IMR-90 (cell line): ENCODE data around the gene SPATA13. TPM values are rescaled to one million over a fixed set of nuclear protein-coding genes. Genes with fewer than 3 reads are reported as not detected.

Experiments used
- ATAC-seq: fragments of 200-7000 bp; cut with Tn5 transposase; 2 replicates; pipeline ENCODE4 v1.9.1; 2020; ENCODE audit warnings: low read depth, mild to moderate bottlenecking, moderate library complexity
- BruUV-seq: library from RNA; stranded (reverse); fragments of 400-500 nt; replicated peaks from 2 replicates; lab custom pipeline; 2021; lab: Mats Ljungman, UMichigan
- CTCF ChIA-PET: fragments of 300-600 bp; formaldehyde crosslinking; extraction: SDS; loops from one replicate; lab custom pipeline; 2021; ENCODE audit warnings: antibody characterized with exemption; lab: Yijun Ruan, JAX
- POLR2A ChIA-PET: fragments of 300-600 bp; sonication (Branson Sonifier 250); formaldehyde crosslinking; loops from one replicate; lab custom pipeline; 2022; ENCODE audit warnings: antibody characterized with exemption; ENCODE audit not compliant: unreplicated experiment; lab: Charles Lee
- DNase-seq: peaks from one replicate; pipeline ENCODE4 v3.0.0; 2013
- H2AFZ ChIP-seq: replicated peaks from 2 replicates; pipeline ENCODE3; 2013; ENCODE audit warnings: low read length, mild to moderate bottlenecking; ENCODE audit not compliant: poor library complexity
- H2AK5ac ChIP-seq: 2 replicates; pipeline ENCODE4 v1.6.1; 2013; ENCODE audit warnings: low read depth, low read length, inconsistent platforms
- H2AK9ac ChIP-seq: replicated peaks from 2 replicates; pipeline ENCODE3; 2013; ENCODE audit warnings: mild to moderate bottlenecking, low read depth, low read length, moderate library complexity; ENCODE audit not compliant: poor library complexity
- H2BK120ac ChIP-seq: 2 replicates; pipeline ENCODE4 v1.6.1; 2013; ENCODE audit warnings: low read depth, low read length, inconsistent platforms
- H2BK15ac ChIP-seq: 3 replicates; pipeline ENCODE4 v1.6.1; 2013; ENCODE audit warnings: low read depth, low read length, inconsistent platforms
- H2BK20ac ChIP-seq: 2 replicates; pipeline ENCODE4 v1.6.1; 2013; ENCODE audit warnings: low read depth, mild to moderate bottlenecking, inconsistent platforms, low read length, moderate library complexity
- H2BK5ac ChIP-seq: 2 replicates; pipeline ENCODE4 v1.6.1; 2013; ENCODE audit warnings: mild to moderate bottlenecking, low read depth, low read length, inconsistent platforms; ENCODE audit not compliant: poor library complexity, severe bottlenecking
- H3K14ac ChIP-seq: replicated peaks from 2 replicates; pipeline ENCODE4 v1.6.1; 2013; ENCODE audit warnings: low read depth, low read length, inconsistent platforms
- H3K18ac ChIP-seq: 2 replicates; pipeline ENCODE4 v1.6.1; 2013; ENCODE audit warnings: low read depth, low read length, control low read depth
- H3K23ac ChIP-seq: 2 replicates; pipeline ENCODE4 v1.6.1; 2013; ENCODE audit warnings: low read depth, low read length, inconsistent platforms
- H3K27ac ChIP-seq: 2 replicates; pipeline ENCODE4 v1.5.1; 2013; ENCODE audit warnings: mild to moderate bottlenecking, control low read depth, low read length; ENCODE audit not compliant: insufficient read depth
- H3K27me3 ChIP-seq: 2 replicates; pipeline ENCODE4 v1.6.1; 2013; ENCODE audit warnings: low read length; ENCODE audit not compliant: control insufficient read depth, insufficient read depth
- H3K36me3 ChIP-seq: 2 replicates; pipeline ENCODE4 v1.6.1; 2013; ENCODE audit warnings: low read length, mixed read lengths; ENCODE audit not compliant: control insufficient read depth, insufficient read depth
- H3K4ac ChIP-seq: 2 replicates; pipeline ENCODE4 v1.6.1; 2013; ENCODE audit warnings: low read depth, low read length, inconsistent platforms
- H3K4me1 ChIP-seq: 2 replicates; pipeline ENCODE4 v1.6.1; 2013; ENCODE audit warnings: low read length, mixed read lengths; ENCODE audit not compliant: control insufficient read depth, insufficient read depth
- H3K4me2 ChIP-seq: 2 replicates; pipeline ENCODE4 v1.6.1; 2013; ENCODE audit warnings: low read depth, mild to moderate bottlenecking, control low read depth, low read length, moderate library complexity
- H3K4me3 ChIP-seq: 2 replicates; pipeline ENCODE4 v1.5.1; 2013; ENCODE audit warnings: low read depth, mild to moderate bottlenecking, control low read depth, low read length, moderate library complexity; ENCODE audit not compliant: insufficient read depth
- H3K56ac ChIP-seq: 2 replicates; pipeline ENCODE4 v1.6.1; 2013; ENCODE audit warnings: low read length, inconsistent platforms; ENCODE audit not compliant: insufficient read depth; ENCODE audit errors: extremely low read depth
- H3K79me1 ChIP-seq, 2 experiments: 2 replicates each; pipeline ENCODE4 v1.6.1; 2013; ENCODE audit warnings: low read length in 2 of 2, inconsistent platforms in 1 of 2, low read depth in 1 of 2
- H3K9ac ChIP-seq: 2 replicates; pipeline ENCODE4 v1.6.1; 2013; ENCODE audit warnings: low read depth, low read length, control low read depth
- H3K9me1 ChIP-seq: 2 replicates; pipeline ENCODE4 v1.6.1; 2013; ENCODE audit warnings: low read length, inconsistent platforms; ENCODE audit not compliant: insufficient read depth
- H3K9me3 ChIP-seq: 2 replicates; pipeline ENCODE4 v1.6.1; 2013; ENCODE audit warnings: low read length; ENCODE audit not compliant: control insufficient read depth, insufficient read depth
- H4K20me1 ChIP-seq: 2 replicates; pipeline ENCODE4 v1.6.1; 2013; ENCODE audit warnings: low read length, inconsistent platforms; ENCODE audit not compliant: insufficient read depth
- H4K5ac ChIP-seq: 2 replicates; pipeline ENCODE4 v1.6.1; 2013; ENCODE audit warnings: mild to moderate bottlenecking, low read depth, low read length, control low read depth
- H4K8ac ChIP-seq, 2 experiments: 2 replicates each; pipeline ENCODE4 v1.6.1; 2013; ENCODE audit warnings: low read depth in 2 of 2, low read length in 2 of 2, control low read depth in 1 of 2, inconsistent platforms in 1 of 2
- H4K91ac ChIP-seq: 2 replicates; pipeline ENCODE4 v1.6.1; 2013; ENCODE audit warnings: low read depth, low read length, inconsistent platforms; ENCODE audit not compliant: insufficient read depth
- BHLHE40 ChIP-seq: fragments of 150-350 bp; IDR thresholded peaks from 2 replicates; pipeline ENCODE4 v1.6.1; 2016; ENCODE audit warnings: mild to moderate bottlenecking, low read depth, low read length
- CEBPB ChIP-seq: IDR thresholded peaks from 2 replicates; pipeline ENCODE4 v1.6.1; 2012; ENCODE audit warnings: low read depth, low read length, improper control_type of control experiment
- CHD1 ChIP-seq: IDR thresholded peaks from 2 replicates; pipeline ENCODE4 v1.6.1; 2012; ENCODE audit warnings: low read depth, low read length, improper control_type of control experiment
- CTCF ChIP-seq: conservative IDR thresholded peaks from 2 replicates; pipeline ENCODE4 v1.5.1; 2012; ENCODE audit warnings: mild to moderate bottlenecking, low read depth, low read length, improper control_type of control experiment
- ELK1 ChIP-seq: fragments of 150-350 bp; IDR thresholded peaks from 2 replicates; pipeline ENCODE4 v1.6.1; 2016; ENCODE audit warnings: low read depth, mild to moderate bottlenecking, low read length, moderate library complexity, borderline replicate concordance
- MAFK ChIP-seq: IDR thresholded peaks from 2 replicates; pipeline ENCODE4 v1.6.1; 2012; ENCODE audit warnings: low read depth, low read length, improper control_type of control experiment
- MAZ ChIP-seq: IDR thresholded peaks from 2 replicates; pipeline ENCODE4 v1.6.1; 2012; ENCODE audit warnings: low read depth, mild to moderate bottlenecking, low read length, improper control_type of control experiment, moderate library complexity, borderline replicate concordance
- MXI1 ChIP-seq: IDR thresholded peaks from 2 replicates; pipeline ENCODE4 v1.6.1; 2012; ENCODE audit warnings: low read depth, mild to moderate bottlenecking, low read length, moderate library complexity, borderline replicate concordance
- NFE2L2 ChIP-seq: fragments of 150-350 bp; IDR thresholded peaks from 2 replicates; pipeline ENCODE4 v1.6.1; 2016; ENCODE audit warnings: low read depth, mild to moderate bottlenecking, low read length
- RAD21 ChIP-seq: IDR thresholded peaks from 2 replicates; pipeline ENCODE4 v1.6.1; 2012; ENCODE audit warnings: low read length, improper control_type of control experiment
- RCOR1 ChIP-seq: IDR thresholded peaks from 2 replicates; pipeline ENCODE4 v1.6.1; 2012; ENCODE audit warnings: mild to moderate bottlenecking, low read length, improper control_type of control experiment; ENCODE audit not compliant: insufficient replicate concordance
- RFX5 ChIP-seq: IDR thresholded peaks from 2 replicates; pipeline ENCODE4 v1.8.0; 2012; ENCODE audit warnings: low read depth, mild to moderate bottlenecking, low read length, moderate library complexity
- USF2 ChIP-seq: fragments of 150-350 bp; IDR thresholded peaks from 2 replicates; pipeline ENCODE4 v1.6.1; 2017; ENCODE audit warnings: mild to moderate bottlenecking, antibody characterized with exemption, low read length, low read depth
- WGBS, 2 experiments: methylation state at CpG; one replicate each; pipeline versions ENCODE4 v1.1.5 to v1.1.7; 2013; ENCODE audit warnings: missing lambda C conversion rate in 2 of 2; ENCODE audit not compliant: insufficient read length in 1 of 2; ENCODE audit errors: extremely low coverage in 2 of 2; 5-methylcytosine and 5-hydroxymethylcytosine counted together
- dilution Hi-C: fragments of 300-500 bp; cut with HindIII; formaldehyde crosslinking; loops from one replicate; pipeline ENCODE4 v1.14.3; 2018; ENCODE audit warnings: low sequenced_read_pairs; ENCODE audit not compliant: unreplicated experiment
- in situ Hi-C: fragments of 300-500 bp; cut with MboI; formaldehyde crosslinking; loops from 3 replicates; pipeline ENCODE4 v1.14.3; 2019; ENCODE audit warnings: low sequenced_read_pairs, inconsistent platforms, mixed read lengths
- intact Hi-C: fragments of 100-400 bp; cut with micrococcal nuclease; formaldehyde crosslinking; loops from 2 replicates; pipeline ENCODE4 v1.10.0; 2022
- polyA plus RNA-seq, 3 experiments: library from polyadenylated mRNA; depleted of rRNA; stranded (reverse); fragments of >200 nt; gene quantifications; 2 replicates each; pipeline ENCODE4 v1.2.3, GENCODE V29; 2012; ENCODE audit warnings: low replicate concordance in 1 of 3
- total RNA-seq: library from RNA; depleted of rRNA; stranded (reverse); fragments of >200 nt; gene quantifications from 2 replicates; pipeline ENCODE4 v1.2.3, GENCODE V29; 2012

SPATA13 gene
- total and polyA plus RNA-seq, 2 of the 4 experiments (the other 2 are of a cell fraction): 10.5 to 12.5 TPM

- H2BK15ac ChIP-seq: no peak overlapping the region
- no peak overlapping the region for H4K91ac ChIP-seq
- ChIA-PET CTCF (no interaction called here), POLR2A (no interaction called here)
- H3K9me1 ChIP-seq: 0 out of 2 replicates have a peak, but pooled peaks cover 5% of the 10 kb centered on the region
- no peak overlapping the region for H3K23ac ChIP-seq
- H3K79me1 ChIP-seq: no peaks in the 10 kb centered on the region
- TF ChIP-seq USF2: no peak
- no peak for TF ChIP-seq MXI1
- no peak for TF ChIP-seq MAZ
- TF ChIP-seq BHLHE40: no peak
- TF ChIP-seq RCOR1: no peak
- TF ChIP-seq MAFK: no peak
- no peak for TF ChIP-seq CEBPB
- TF ChIP-seq CTCF: no peak
- no peak for TF ChIP-seq ELK1
- TF ChIP-seq RFX5: no peak
- no peak for TF ChIP-seq CHD1
- no peak for TF ChIP-seq NFE2L2
- TF ChIP-seq RAD21: no peak
- H2AFZ ChIP-seq: no peak overlapping the region
- no peak for ATAC-seq
- H3K4me1 ChIP-seq: peaks cover 14% of the 10 kb centered on the region; the same call in 1 of the 2 replicates
- no peak overlapping the region for H3K4ac ChIP-seq
- H4K20me1 ChIP-seq: no peaks in the 10 kb centered on the region
- H3K9me3 ChIP-seq: no peaks in the 10 kb centered on the region
- intact Hi-C loops (no loop called here), dilution Hi-C loops (no loop called here), in situ Hi-C loops (no loop called here)
- H2BK120ac ChIP-seq: no peak overlapping the region
- no peaks in the 10 kb centered on the region for H3K36me3 ChIP-seq
- H3K4me2 ChIP-seq: no peak overlapping the region
- H3K4me3 ChIP-seq: no peak overlapping the region
- H3K56ac ChIP-seq: no peak overlapping the region
- no peak overlapping the region for H4K5ac ChIP-seq
- no peak overlapping the region for H3K18ac ChIP-seq
- H3K9ac ChIP-seq: no peak overlapping the region
- no peak overlapping the region for H2AK9ac ChIP-seq
- H3K14ac ChIP-seq: no peak overlapping the region
- no TSS peak for BruUV-seq
- H2AK5ac ChIP-seq: no peak overlapping the region
- H2BK20ac ChIP-seq: no peak overlapping the region
- no CpG with 5 or more reads among the region's 2 CpGs for WGBS, 2 experiments
- no peak overlapping the region for H4K8ac ChIP-seq
- no peak overlapping the region for H2BK5ac ChIP-seq
- no peak overlapping the region for H3K27ac ChIP-seq
- H3K27me3 ChIP-seq: no peaks in the 10 kb centered on the region
- no peak for DNase-seq
Observed at GRCh38 chr13:24123761-24124160, 36.8 kb upstream of the SPATA13 start.
